ENCODE results near the gene DGKZ. TPM values are rescaled to one million over a fixed set of nuclear protein-coding genes. Genes with fewer than 3 reads are reported as not detected.
A peak's percentile ranks its signal among the peaks of the same experiment; 100 is the strongest.

Gene DGKZ
- total and polyA plus RNA-seq, 10 of the 15 experiments (the other 5 are each of a cell fraction or from before 2014, with no cell fraction given), result 0.50 to 78.4 (median 39.5) TPM

- Histone ChIP-seq H3K4me3 (no peak overlapping the region), H3K4me1 (ENCODE audit: control insufficient read depth, insufficient read depth, low read length) (peaks cover 8% of the 10 kb centered on the region), H4K20me1 (ENCODE audit: control insufficient read depth, insufficient read depth) (no peaks in the 10 kb centered on the region), H2AFZ (ENCODE audit: control insufficient read depth, low read depth, low read length) (no peak overlapping the region), H3K27ac (ENCODE audit: control insufficient read depth, insufficient read depth) (no peak overlapping the region), H3K79me2 (ENCODE audit: control insufficient read depth, insufficient read depth, low read length) (no peaks in the 10 kb centered on the region), H3K36me3 (ENCODE audit: control insufficient read depth in 2 of 2, insufficient read depth in 2 of 2, low read length in 1 of 2) (peaks cover 4 to 21% of the 10 kb centered on the region in 2 experiments; a peak in 3 of 4 replicates), H3K9me3 (replicated peaks; ENCODE audit: control insufficient read depth, insufficient read depth, low read length) (no peaks in the 10 kb centered on the region), H3K27me3 (replicated peaks in 1 of 2; ENCODE audit: control insufficient read depth in 2 of 2, insufficient read depth in 2 of 2, low read length in 1 of 2) (peaks cover 6 to 12% of the 10 kb centered on the region in 2 experiments), H3K9ac (ENCODE audit: control insufficient read depth, insufficient read depth, low read length) (no peak overlapping the region), H3K4me2 (ENCODE audit: control insufficient read depth, insufficient read depth) (no peak overlapping the region)
- ChIA-PET POLR2A (interaction anchor here (0.6 to 0.8 kb wide), 2 partner anchors 18 to 104 kb away, joined by 3 to 4 read pairs; no protein-coding TSS in a partner anchor), SMC1A (ENCODE audit: uncharacterized antibody, unreplicated experiment) (no interaction called here), CTCF (interaction anchor here (0.7 to 1.9 kb wide), 7 partner anchors 11 to 277 kb away, joined by 3 to 5 read pairs (median 3); no protein-coding TSS in a partner anchor), RAD21 (ENCODE audit: unreplicated experiment) (interaction anchor here (0.5 to 0.6 kb wide), 2 partner anchors 216 to 1164 kb away, joined by 3 to 4 read pairs; partner anchors contain the start of gene AMBRA1)
- intact Hi-C loops (cut with micrococcal nuclease; ENCODE audit: unreplicated experiment) (no loop called here), in situ Hi-C loops (cut with MboI) (no loop called here)
- FAIRE-seq (no peak), ATAC-seq (no peak), DNase-seq (ENCODE audit: low read depth, low spot score) (no peak)
- TF ChIP-seq POU2F2 (IDR thresholded peaks at IDR 0.05; ENCODE audit: borderline replicate concordance, low read depth, low read length) (no peak), NR2C1 (IDR thresholded peaks at IDR 0.05) (no peak), ELK1 (IDR thresholded peaks at IDR 0.05; ENCODE audit: low read depth, low read length) (no peak), MTA2 (IDR thresholded peaks at IDR 0.05; ENCODE audit: low read depth) (no peak), GABPA (IDR thresholded peaks at IDR 0.05; ENCODE audit: low read depth) (no peak), TCF7 (IDR thresholded peaks at IDR 0.05; ENCODE audit: borderline replicate concordance) (no peak), ZNF622 (IDR thresholded peaks at IDR 0.05) (no peak), ZNF217 (IDR thresholded peaks at IDR 0.05) (no peak), PAX8 (IDR thresholded peaks at IDR 0.05) (no peak), SRF (IDR thresholded peaks at IDR 0.05; ENCODE audit: low read depth in 2 of 2, low read length in 2 of 2) (no peak), ATF3 (IDR thresholded peaks at IDR 0.05; ENCODE audit: borderline replicate concordance, extremely low read depth, low read depth, low read length) (no peak), BRCA1 (IDR thresholded peaks at IDR 0.05; ENCODE audit: low read depth, low read length) (no peak), RCOR1 (conservative IDR thresholded peaks at IDR 0.05; ENCODE audit: low read depth, low read length) (no peak), CBX3 (IDR thresholded peaks at IDR 0.05; ENCODE audit: borderline replicate concordance, low read depth) (no peak), DPF2 (IDR thresholded peaks at IDR 0.05) (no peak), HCFC1 (IDR thresholded peaks at IDR 0.05; ENCODE audit: low read length) (no peak), RAD21 (IDR thresholded peaks at IDR 0.05; ENCODE audit: insufficient read depth, low read depth, low read length) (no peak)
- 92% methylated on average over 10 of the region's 10 CpGs for WGBS (ENCODE audit: insufficient coverage, insufficient replicate concordance, low lambda C conversion rate, missing lambda C conversion rate)
- BruUV-seq (replicated peaks), result TSS peak; percentile 54
Observed at GRCh38 chr11:46378296-46378695, 31.0 kb downstream of the DGKZ start.

Measured in GM12878 (cell line).